ENCODE results near the gene SMPDL3B.

Gene SMPDL3B

GRCh38 chr1:27935721-27936120 lies 921 bp downstream of the SMPDL3B start:
- Histone ChIP-seq H3K36me3 (ENCODE audit: control insufficient read depth in 2 of 2, insufficient read depth in 1 of 2, low read length in 2 of 2) (no peaks in the 10 kb centered on the region), H3K4me1 (ENCODE audit: control insufficient read depth, insufficient read depth, low read length) (peaks cover 3% of the 10 kb centered on the region; the same call in 1 of the 2 replicates), H3K4me3 (ENCODE audit: low read depth, low read length) (no peak overlapping the region), H3K27ac (ENCODE audit: extremely low read depth, low read depth, low read length) (no peak overlapping the region), H3K9me3 (ENCODE audit: control insufficient read depth, insufficient read depth, low read depth, low read length) (no peaks in the 10 kb centered on the region)
- no peak for TF ChIP-seq ZNF26 (tag by site-specific recombination; IDR thresholded peaks at IDR 0.05)
- peak; percentile 10; the same call in 1 of the 2 replicates for TF ChIP-seq ZNF600 (tag by site-specific recombination; IDR thresholded peaks at IDR 0.05)
- CTCF ChIA-PET: interaction anchor here (0.7 to 1.3 kb wide), 2 partner anchors 18 to 78 kb away, joined by 3 to 7 read pairs; no protein-coding TSS in a partner anchor
- POLR2A ChIA-PET: interaction anchor here (1.5 kb wide), 1 partner anchor 24 kb away, joined by 4 read pairs; the partner anchor contains the start of gene XKR8

- H3K4me3 ChIP-seq (ENCODE audit: low read depth, low read length): no peak overlapping the region
- CTCF ChIA-PET: interaction anchor here (0.6 to 0.7 kb wide), 2 partner anchors 10 to 23 kb away, joined by 4 to 5 read pairs; partner anchors contain the start of gene XKR8
Observed at GRCh38 chr1:27936370-27936769, 1.6 kb downstream of the SMPDL3B start.

GRCh38 chr1:27937524-27937836 lies 2.7 kb downstream of the SMPDL3B start:
- TF ChIP-seq ZNF654 (tag by site-specific recombination; IDR thresholded peaks at IDR 0.05; ENCODE audit: low read depth): no peak
- TF ChIP-seq ZBTB11 (tag by site-specific recombination; conservative IDR thresholded peaks at IDR 0.05; ENCODE audit: low read depth): no peak
- TF ChIP-seq ZNF776 (tag by site-specific recombination; IDR thresholded peaks at IDR 0.05; ENCODE audit: borderline replicate concordance): no peak
- no peak for TF ChIP-seq ZNF324 (tag by site-specific recombination; IDR thresholded peaks at IDR 0.05)
- TF ChIP-seq ZNF155 (tag by site-specific recombination; IDR thresholded peaks at IDR 0.05): no peak
- TF ChIP-seq ZNF350 (tag by site-specific recombination; IDR thresholded peaks at IDR 0.05): no peak
- no peak for TF ChIP-seq SP7 (tag by site-specific recombination; IDR thresholded peaks at IDR 0.05)
- no peak for TF ChIP-seq ZEB2 (tag by site-specific recombination; IDR thresholded peaks at IDR 0.05)
- peaks cover 3% of the 10 kb centered on the region; the same call in 1 of the 2 replicates for H3K4me1 ChIP-seq (ENCODE audit: control insufficient read depth, insufficient read depth, low read length)
- H3K36me3 ChIP-seq (ENCODE audit: control insufficient read depth in 2 of 2, insufficient read depth in 1 of 2, low read length in 2 of 2): no peaks in the 10 kb centered on the region
- no peak overlapping the region for H3K4me3 ChIP-seq (ENCODE audit: low read depth, low read length)
- ChIA-PET CTCF (interaction anchor here (0.6 to 4.9 kb wide), 3 partner anchors 8 to 939 kb away, joined by 4 to 32 read pairs (median 4); partner anchors contain the start of gene XKR8), POLR2A (interaction anchor here (0.6 kb wide), 1 partner anchor 74 kb away, joined by 3 read pairs; no protein-coding TSS in a partner anchor)
- no peaks in the 10 kb centered on the region for H3K9me3 ChIP-seq (ENCODE audit: control insufficient read depth, insufficient read depth, low read depth, low read length)
- no peak overlapping the region for H3K27ac ChIP-seq (ENCODE audit: extremely low read depth, low read depth, low read length)

More at GRCh38 chr1:27936370-27936769, 1.6 kb downstream of the SMPDL3B start:
- Histone ChIP-seq H3K36me3 (ENCODE audit: control insufficient read depth in 2 of 2, insufficient read depth in 1 of 2, low read length in 2 of 2) (no peaks in the 10 kb centered on the region), H3K9me3 (ENCODE audit: control insufficient read depth, insufficient read depth, low read depth, low read length) (no peaks in the 10 kb centered on the region), H3K27ac (ENCODE audit: extremely low read depth, low read depth, low read length) (no peak overlapping the region), H3K4me1 (ENCODE audit: control insufficient read depth, insufficient read depth, low read length) (peaks cover 3% of the 10 kb centered on the region; the same call in 1 of the 2 replicates)
- POLR2A ChIA-PET: no interaction called here
- TF ChIP-seq ZNF157 (tag by site-specific recombination; IDR thresholded peaks at IDR 0.05) (no peak), ZSCAN16 (tag by site-specific recombination; IDR thresholded peaks at IDR 0.05) (no peak), KLF10 (tag by site-specific recombination; IDR thresholded peaks at IDR 0.05) (no peak), MEIS1 (CRISPR knock-in tag; IDR thresholded peaks at IDR 0.05; ENCODE audit: borderline replicate concordance) (no peak), ZNF37A (tag by site-specific recombination; IDR thresholded peaks at IDR 0.05) (no peak), ZBTB1 (tag by site-specific recombination; IDR thresholded peaks at IDR 0.05) (no peak), ZNF621 (tag by site-specific recombination; IDR thresholded peaks at IDR 0.05) (no peak), ZNF600 (tag by site-specific recombination; IDR thresholded peaks at IDR 0.05) (no peak), ZEB2 (tag by site-specific recombination; IDR thresholded peaks at IDR 0.05) (no peak), SCRT1 (tag by site-specific recombination; IDR thresholded peaks at IDR 0.05; ENCODE audit: borderline replicate concordance) (no peak), ZNF248 (tag by site-specific recombination; IDR thresholded peaks at IDR 0.05) (no peak)

All from HEK293 (cell line).